Stimulated activated naive CD4-positive, alpha-beta T cell treated with Interleukin-2 at 50 U/mL for 16 hours (primary cell): ENCODE measurements around the gene MAP6D1.

Experiments used
- DNase-seq: peaks from one replicate; lab custom pipeline; 2025; lab: John Stamatoyannopoulos, UW

The MAP6D1 gene

GRCh38 chr3:183823963-183824362, 1.4 kb downstream of the MAP6D1 start:
- DNase-seq: no peak

DNA sequence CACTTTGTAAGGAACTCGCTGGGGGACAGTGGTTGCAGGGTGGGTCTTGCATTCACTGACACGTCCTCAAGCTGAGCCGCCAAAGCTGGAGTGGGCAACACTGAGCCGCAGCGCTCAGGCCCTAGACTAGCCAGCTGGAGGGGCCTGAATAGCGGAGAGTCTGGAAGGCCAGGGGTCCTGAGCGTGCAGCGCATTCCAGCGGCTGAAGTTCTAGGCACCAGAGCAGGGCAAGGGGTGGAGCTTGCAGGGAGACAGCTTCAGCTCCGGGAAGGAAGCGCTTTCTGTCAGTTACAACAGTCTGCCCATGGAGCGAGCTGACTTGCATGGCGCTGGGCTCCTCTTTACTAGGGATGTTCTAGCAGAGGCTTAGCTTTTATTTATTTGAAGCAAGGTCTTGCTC, 2.7 kb downstream of the MAP6D1 start:
- no peak for DNase-seq

GRCh38 chr3:183819831-183820230, 5.5 kb downstream of the MAP6D1 start:
- no peak for DNase-seq

DNA sequence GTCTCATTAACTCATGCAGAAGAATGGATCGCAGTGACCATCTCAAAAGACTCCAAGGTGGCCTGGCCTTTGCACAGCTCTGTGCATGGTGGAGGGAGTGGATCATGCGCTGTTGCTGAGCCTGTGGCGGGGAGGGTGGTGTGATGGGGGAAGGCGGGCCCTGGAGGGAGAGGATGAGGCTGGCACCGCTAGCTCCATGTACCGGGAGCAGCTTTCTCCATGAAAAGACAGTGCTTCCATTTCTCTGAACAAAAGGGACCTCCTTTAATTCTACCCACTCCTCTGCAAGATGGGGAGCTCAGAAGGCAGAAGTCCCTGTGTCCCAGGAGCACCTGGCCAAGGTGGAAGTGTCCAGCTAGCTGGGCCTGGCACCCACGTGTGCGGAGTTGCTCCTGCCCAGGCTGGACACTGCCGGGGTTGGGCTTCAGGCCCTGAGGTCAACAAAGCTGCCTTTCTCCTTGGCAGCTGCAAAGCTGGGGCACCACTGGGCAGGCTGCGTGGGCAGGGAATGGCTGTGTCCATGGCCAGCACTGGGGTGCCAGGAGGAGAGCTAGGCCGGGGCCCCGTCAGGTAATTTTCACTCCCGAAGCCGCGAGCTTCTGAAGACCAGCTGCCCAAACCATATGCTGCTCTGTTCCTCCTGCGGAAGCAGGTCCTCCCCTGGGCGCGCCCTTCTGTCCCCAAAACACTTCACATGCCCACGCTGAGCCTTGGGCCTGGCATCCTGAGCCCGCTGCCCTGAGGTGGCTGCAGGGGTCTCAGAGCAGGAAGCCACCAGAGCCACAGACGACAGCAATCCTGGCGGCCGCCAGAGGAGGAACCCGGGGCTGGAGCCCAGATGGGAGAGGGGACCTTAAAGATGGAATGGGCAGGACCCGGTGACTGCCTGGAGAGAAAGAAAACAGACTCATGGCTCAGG, 6.4 kb downstream of the MAP6D1 start:
- no peak for DNase-seq

DNA sequence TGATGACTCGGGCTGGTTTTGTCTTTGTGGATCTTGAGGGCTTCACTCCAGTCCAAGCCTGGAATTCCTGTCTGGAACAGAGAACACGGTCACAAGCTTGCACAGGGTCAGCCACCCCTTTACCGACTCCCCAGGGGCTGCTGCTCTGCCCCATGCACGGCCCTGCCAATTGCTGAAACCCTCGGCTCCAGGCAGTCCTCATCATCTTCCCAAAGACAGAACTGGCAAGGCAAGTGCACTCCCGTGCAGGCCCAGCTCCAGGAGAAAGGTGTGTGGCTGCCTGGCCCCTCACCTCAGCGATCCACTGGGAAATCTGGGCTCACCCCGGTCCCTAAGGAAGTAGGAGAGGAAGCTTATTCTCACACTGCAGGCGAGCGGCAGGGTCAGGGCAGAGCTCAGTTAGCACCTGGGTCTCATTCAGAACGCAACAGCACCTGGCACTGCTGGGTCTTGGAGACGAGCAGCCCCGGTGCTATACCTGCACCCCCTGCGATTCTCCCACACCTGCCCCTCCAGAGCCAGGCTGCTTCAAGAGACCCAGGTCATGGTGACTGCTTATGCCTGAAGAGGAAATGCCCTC, 7.2 kb downstream of the MAP6D1 start:
- no peak for DNase-seq

DNA sequence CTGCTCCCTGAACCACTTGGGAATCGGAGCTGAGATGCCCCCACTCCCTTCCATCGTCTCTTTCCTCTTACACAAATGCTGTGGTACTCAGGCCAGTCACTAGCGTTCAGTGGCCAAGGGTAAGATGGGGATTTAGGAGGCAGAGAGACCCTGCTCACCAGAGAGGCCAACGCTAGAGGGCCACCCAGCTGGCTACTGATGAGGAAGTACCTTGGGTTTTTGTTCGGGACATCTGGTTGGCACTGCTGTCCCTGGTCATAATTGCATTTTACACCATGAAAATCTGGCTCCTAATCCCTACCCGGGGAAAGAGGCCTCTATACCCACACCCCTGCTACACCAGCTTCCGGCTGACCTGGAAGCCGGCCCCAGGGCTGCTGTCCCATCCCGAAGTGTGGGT, 7.7 kb downstream of the MAP6D1 start:
- no peak for DNase-seq

- DNase-seq: no peak
Observed at GRCh38 chr3:183816681-183817510, 8.5 kb downstream of the MAP6D1 start.

- no peak for DNase-seq
Observed at GRCh38 chr3:183815951-183816475, 9.4 kb downstream of the MAP6D1 start.

- no peak for DNase-seq
Observed at GRCh38 chr3:183815563-183815940, 9.8 kb downstream of the MAP6D1 start.

- no peak for DNase-seq
Observed at GRCh38 chr3:183814240-183814639, 11.1 kb downstream of the MAP6D1 start.

DNA sequence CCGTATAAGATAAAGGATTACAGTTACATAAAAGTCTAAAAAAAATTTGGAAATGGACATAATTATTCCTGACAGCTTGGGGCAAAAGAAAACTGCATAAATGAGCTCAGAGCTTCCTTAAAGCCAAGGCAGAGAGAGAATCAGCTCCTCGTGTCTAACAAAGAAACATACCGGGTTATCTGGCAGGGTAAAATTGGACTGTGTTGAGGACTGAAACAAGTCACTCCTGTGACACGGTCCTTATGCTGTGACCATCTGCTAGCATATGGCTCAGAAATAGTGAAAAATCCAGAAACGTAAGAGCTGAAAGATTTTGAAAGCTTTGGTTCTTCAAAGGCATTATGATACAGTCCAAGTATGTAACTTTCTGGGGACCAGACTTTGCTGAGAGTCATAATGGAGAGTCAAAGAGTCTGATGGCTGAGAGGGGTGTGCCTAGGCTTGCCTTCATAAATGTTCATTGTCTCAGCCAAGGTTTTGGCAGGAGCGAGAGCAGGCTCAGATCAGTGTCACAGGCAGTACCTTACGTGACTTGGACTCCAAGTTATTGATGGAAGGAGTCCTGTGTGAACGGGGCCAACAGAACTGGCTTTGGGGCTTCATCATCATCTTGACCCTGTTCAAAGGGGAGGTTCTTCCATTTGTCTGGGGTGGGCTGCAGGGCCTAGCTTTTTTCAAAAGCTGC, 12.5 kb downstream of the MAP6D1 start:
- DNase-seq: no peak

- no peak for DNase-seq
Observed at GRCh38 chr3:183811638-183812037, 13.7 kb downstream of the MAP6D1 start.

- no peak for DNase-seq
Observed at GRCh38 chr3:183810643-183811594, 14.5 kb downstream of the MAP6D1 start.

DNA sequence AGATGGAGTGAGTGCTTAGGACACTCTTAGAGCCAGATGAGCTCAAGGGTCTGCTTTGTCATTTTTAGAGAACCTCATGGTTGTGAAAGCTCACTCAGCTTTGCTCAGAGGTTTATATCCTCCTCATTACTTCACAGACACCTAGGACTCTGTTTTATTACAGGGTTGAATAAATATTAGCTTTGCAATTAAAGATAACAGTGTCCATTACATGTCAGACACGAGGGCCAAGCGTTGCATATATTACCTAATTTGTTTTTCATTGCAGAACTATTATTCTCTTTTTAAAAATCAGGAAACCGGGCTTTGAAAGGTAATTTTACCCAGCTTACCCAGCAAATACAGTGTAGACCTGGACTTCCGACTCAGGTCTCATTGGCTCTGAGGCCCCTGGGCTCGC, 16.1 kb downstream of the MAP6D1 start:
- DNase-seq: no peak

GRCh38 chr3:183808355-183808754, 17.0 kb downstream of the MAP6D1 start:
- no peak for DNase-seq

DNA sequence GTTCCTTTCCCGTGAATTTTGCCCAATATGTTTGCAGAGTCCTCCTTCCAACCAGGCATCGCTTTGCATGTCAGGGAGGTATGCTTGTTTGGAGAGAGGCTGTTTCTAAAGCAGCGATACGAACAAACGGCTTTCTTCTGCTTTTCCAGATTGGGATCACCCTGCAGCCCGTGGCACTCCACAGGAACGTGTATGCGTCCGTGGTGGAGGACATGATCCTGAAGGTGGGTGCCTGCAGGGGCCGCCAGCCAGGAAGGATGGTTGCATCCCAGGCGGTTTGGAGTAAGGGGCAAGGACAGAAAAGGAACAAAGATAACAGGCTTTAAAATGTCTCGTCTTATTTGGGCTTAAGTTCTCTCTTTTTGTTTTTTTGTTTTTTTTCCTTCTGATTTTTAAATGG, 17.5 kb downstream of the MAP6D1 start:
- DNase-seq: no peak

DNA sequence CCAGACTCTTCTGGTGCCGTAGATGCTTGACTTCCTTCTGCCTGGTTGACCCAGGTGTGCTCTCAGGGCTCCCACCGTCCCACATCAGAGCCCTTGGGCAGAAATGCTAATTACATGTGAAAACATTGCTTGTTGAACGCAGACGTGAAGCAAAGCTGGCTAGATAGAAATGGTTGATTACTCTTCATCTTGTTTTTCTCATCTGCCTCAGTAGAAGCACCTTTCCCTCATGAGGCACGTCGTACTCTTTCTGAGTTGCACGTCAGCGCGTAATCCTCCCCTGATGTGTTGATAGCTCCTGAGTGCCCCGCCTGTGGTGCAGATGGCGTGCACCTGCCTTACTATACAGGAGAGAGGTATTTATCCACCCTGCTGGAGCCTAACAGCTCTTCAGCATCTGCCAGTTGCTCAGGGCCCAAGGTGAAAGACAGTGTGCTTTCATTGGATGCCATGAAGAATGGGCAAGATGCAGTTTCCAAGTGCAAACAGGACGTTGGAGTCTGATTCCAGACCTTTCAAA, 18.1 kb downstream of the MAP6D1 start:
- DNase-seq: no peak

DNA sequence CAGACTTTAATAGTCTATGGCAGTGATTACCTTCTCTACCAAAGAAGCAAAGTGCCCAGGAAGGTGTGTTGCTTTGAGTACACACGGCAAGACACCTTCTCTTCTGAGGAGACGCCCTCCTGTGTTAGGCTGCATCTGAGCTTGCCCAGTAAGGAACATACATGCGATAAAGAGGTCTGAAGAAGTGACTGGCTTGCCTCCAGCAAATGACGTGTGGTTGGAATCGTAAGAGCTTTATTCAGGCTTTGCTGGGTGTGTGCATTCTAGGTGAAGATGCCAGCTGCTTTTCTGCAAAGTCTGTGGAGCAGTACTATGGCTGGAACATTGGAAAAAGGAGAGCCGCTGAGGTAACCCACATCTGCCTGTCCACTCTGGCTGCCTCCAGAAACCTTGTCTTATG, 22.4 kb downstream of the MAP6D1 start:
- DNase-seq: no peak

DNA sequence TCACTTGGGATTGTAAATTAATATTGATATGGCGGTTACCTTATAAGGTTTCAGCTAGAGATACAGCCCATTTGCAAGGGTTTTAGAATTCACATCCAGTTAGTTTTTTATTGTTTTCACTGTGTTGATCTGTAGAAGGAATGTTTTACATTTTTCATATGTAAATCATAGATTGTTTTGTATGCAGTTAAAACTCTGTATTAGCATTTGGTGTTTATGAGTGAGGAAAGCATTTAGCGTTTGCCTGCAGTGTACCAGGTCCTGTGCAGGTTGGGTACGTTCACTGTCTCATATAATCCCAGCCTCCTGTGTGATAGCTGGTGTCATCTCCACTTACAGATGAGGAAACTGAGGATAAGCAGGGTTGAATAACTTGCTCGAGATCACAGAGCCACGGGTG, 23.8 kb downstream of the MAP6D1 start:
- no peak for DNase-seq

DNA sequence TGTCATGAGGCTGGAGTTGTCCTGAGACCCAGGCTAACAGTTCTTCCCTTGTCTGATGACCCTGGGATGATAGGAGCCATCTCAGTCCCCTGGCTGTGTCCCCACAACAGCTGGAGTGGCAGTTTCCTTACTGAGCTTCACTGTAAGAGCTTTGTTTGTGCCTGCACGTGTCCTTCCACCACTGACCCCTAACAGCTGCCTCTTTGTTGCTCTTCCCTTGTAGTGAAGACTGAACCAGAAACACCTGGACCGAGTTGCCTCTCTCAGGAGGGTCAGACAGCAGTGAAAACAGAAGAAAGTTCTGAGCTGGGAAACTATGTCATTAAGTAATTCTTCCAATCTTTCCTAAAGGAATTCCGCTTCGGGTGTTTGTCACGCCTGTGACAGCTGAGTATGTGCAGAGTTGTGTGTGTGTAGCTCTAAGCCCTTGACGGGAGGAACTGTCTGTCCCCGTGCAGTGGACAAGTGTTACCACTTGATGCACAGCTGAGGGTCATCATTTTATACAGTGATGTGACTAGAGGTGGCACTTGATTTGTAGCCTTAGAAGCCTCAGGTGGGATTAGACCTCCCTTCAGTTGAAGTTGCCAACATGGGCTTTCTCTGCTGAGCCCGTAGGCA, 25.0 kb downstream of the MAP6D1 start:
- no peak for DNase-seq
